Esophagus squamous epithelium (tissue), 4 donors: ENCODE data around the gene TSC2.

ENCODE experiments used
- CTCF ChIP-seq, 6 experiments: fragments of 450-650 bp in 4 of 6; fragments of 200-600 bp in 2 of 6; sonication (generic) in 2 of 6; IDR thresholded peaks; one replicate each; pipeline ENCODE4 v1.5.1; 2016 to 2019; ENCODE audit warnings: antibody characterized with exemption in 6 of 6, mild to moderate bottlenecking in 4 of 6, moderate library complexity in 4 of 6
- POLR2A ChIP-seq, 4 donors: fragments of 450-650 bp; IDR thresholded peaks; one replicate each; pipeline ENCODE4 v1.6.1; 2017; ENCODE audit warnings: antibody characterized with exemption in 4 of 4, mild to moderate bottlenecking in 4 of 4, moderate library complexity in 3 of 4

- TF ChIP-seq CTCF (IDR thresholded peaks at IDR 0.05) (peak; percentile 96 to 100 (median 99)), POLR2A (IDR thresholded peaks at IDR 0.05) (peak in 1 of 4 donors; percentile 28)
These were observed 24.4 kb upstream of the TSC2 start for GRCh38 chr16:2023092-2024031.
